ENCODE data around the gene CDK14. TPM values are rescaled to one million over a fixed set of nuclear protein-coding genes. Genes with fewer than 3 reads are reported as not detected.

The CDK14 gene
- total and polyA plus RNA-seq, 2 of the 8 experiments (the other 6 are each of a cell fraction or from before 2014, with no cell fraction given) = 5.5 to 47.3 TPM

DNA sequence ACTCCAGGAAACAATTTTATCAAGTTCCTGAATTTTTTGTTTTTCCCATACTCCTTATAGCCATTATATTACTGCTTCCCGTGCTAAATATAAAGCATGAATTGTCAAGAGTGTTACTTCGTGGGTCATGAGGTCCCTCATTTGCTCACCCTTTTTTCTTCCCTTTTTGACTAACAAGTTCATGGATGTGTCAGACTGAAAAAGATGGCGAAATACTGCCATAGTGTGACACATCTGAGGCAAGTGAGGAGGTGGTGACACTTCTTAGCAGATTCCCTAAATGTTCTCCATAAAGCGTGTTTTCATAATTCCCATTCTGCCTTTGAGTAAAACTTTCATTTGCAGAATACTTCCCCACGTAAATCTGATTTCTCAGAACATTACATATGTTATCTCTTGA, 398.5 kb downstream of the CDK14 start:
- no peak overlapping the region for H2BK5ac ChIP-seq (ENCODE audit: low read depth, low read length)
- no peak overlapping the region for H2AK5ac ChIP-seq (ENCODE audit: low read depth, low read length)
- H3K23me2 ChIP-seq (ENCODE audit: low read depth, low read length) = no peaks in the 10 kb centered on the region; the same call in 1 of the 2 replicates
- POLR2A ChIA-PET (ENCODE audit: partially characterized antibody) = no interaction called here
- no peak overlapping the region for H3K27ac ChIP-seq (ENCODE audit: low read depth, low read length)
- H3K14ac ChIP-seq (ENCODE audit: insufficient read length) = no peak overlapping the region
- 82% methylated on average over 5 of the region's 5 CpGs; no CpG with 5 or more reads in 1 of the 2 experiments for WGBS, 2 experiments (ENCODE audit: extremely low coverage in 1 of 2, insufficient coverage in 1 of 2, insufficient read length in 1 of 2, insufficient replicate concordance in 2 of 2, low coverage in 1 of 2, low lambda C conversion rate in 2 of 2, missing lambda C conversion rate in 1 of 2)
- H2AFZ ChIP-seq (ENCODE audit: low read length) = no peak overlapping the region
- H3K27me3 ChIP-seq (replicated peaks in 1 of 4; ENCODE audit: control insufficient read depth in 3 of 4, extremely low read depth in 1 of 4, insufficient read depth in 3 of 4, low read length in 3 of 4) = no peaks in the 10 kb centered on the region
- H3K23ac ChIP-seq (ENCODE audit: insufficient read length) = no peak overlapping the region
- DNase-seq (ENCODE audit: low read depth in 1 of 2, low spot score in 2 of 2) (no peak), FAIRE-seq (no peak)
- no peak overlapping the region for H3K4ac ChIP-seq (replicated peaks; ENCODE audit: insufficient read length, low read depth, low read length)
- no peaks in the 10 kb centered on the region for H3K36me3 ChIP-seq (ENCODE audit: control insufficient read depth in 2 of 4, insufficient read depth in 4 of 4, low read length in 3 of 4)
- no peaks in the 10 kb centered on the region for H3K9me3 ChIP-seq (ENCODE audit: insufficient read depth in 2 of 2, low read depth in 1 of 2, low read length in 1 of 2)
- no peak overlapping the region for H2BK15ac ChIP-seq (ENCODE audit: low read length)
- H3K79me2 ChIP-seq (ENCODE audit: control insufficient read depth in 1 of 2, insufficient read depth in 2 of 2, low read length in 2 of 2) = no peaks in the 10 kb centered on the region
- CTCF ChIA-PET (ENCODE audit: partially characterized antibody) = no interaction called here
- H3K56ac ChIP-seq (replicated peaks; ENCODE audit: insufficient read length, low read depth, low read length) = no peak overlapping the region
- H3K4me2 ChIP-seq (ENCODE audit: insufficient read depth in 1 of 2, low read depth in 2 of 2, low read length in 2 of 2) = no peak overlapping the region
- no peaks in the 10 kb centered on the region for H4K20me1 ChIP-seq (replicated peaks in 1 of 2; ENCODE audit: control insufficient read depth in 1 of 2, insufficient read depth in 2 of 2, low read length in 2 of 2)
- H2BK20ac ChIP-seq (ENCODE audit: low read length) = no peak overlapping the region
- H2BK120ac ChIP-seq (replicated peaks; ENCODE audit: low read depth, low read length) = no peak overlapping the region
- no peak overlapping the region for H4K5ac ChIP-seq (ENCODE audit: insufficient read length, low read depth, low read length)
- H3K4me1 ChIP-seq (replicated peaks in 1 of 4; ENCODE audit: control insufficient read depth in 3 of 4, insufficient read depth in 4 of 4, low read length in 3 of 4) = no peaks in the 10 kb centered on the region
- no peak overlapping the region for H4K91ac ChIP-seq (replicated peaks; ENCODE audit: insufficient read length, low read length)
- no peak overlapping the region for H3K4me3 ChIP-seq (ENCODE audit: extremely low read depth in 1 of 4, insufficient read depth in 2 of 4, low read depth in 3 of 4, low read length in 4 of 4)
- H3K79me1 ChIP-seq (ENCODE audit: low read depth, low read length) = no peaks in the 10 kb centered on the region
- no peak overlapping the region for H4K8ac ChIP-seq (ENCODE audit: extremely low read depth, insufficient read depth, low read length)
- no peak overlapping the region for H3K18ac ChIP-seq (ENCODE audit: extremely low read depth, low read length)
- H2BK12ac ChIP-seq (ENCODE audit: low read depth, low read length) = no peak overlapping the region
- H3K9ac ChIP-seq (replicated peaks in 1 of 4; ENCODE audit: extremely low read depth in 1 of 4, low read depth in 3 of 4, low read length in 3 of 4) = no peak overlapping the region
- TF ChIP-seq SAP30 (IDR thresholded peaks at IDR 0.05; ENCODE audit: insufficient read depth, insufficient replicate concordance, low read length) (no peak), RNF2 (IDR thresholded peaks at IDR 0.05; ENCODE audit: borderline replicate concordance, low read depth, low read length, missing control alignments, poor library complexity, severe bottlenecking) (no peak), CHD2 (IDR thresholded peaks at IDR 0.05; ENCODE audit: low read length) (no peak), MAFK (IDR thresholded peaks at IDR 0.05; ENCODE audit: low read depth, low read length) (no peak), POU5F1 (IDR thresholded peaks at IDR 0.05; ENCODE audit: low read depth, low read length) (no peak), EZH2 (IDR thresholded peaks at IDR 0.05; ENCODE audit: low read depth, low read length, severe bottlenecking) (no peak), GABPA (IDR thresholded peaks at IDR 0.05; ENCODE audit: borderline replicate concordance, insufficient read depth, low read length) (no peak), EP300 (IDR thresholded peaks at IDR 0.05; ENCODE audit: borderline replicate concordance in 1 of 2, low read depth in 2 of 2, low read length in 2 of 2) (no peak), KDM5A (IDR thresholded peaks at IDR 0.05; ENCODE audit: low read length) (no peak), YY1 (IDR thresholded peaks at IDR 0.05; ENCODE audit: low read depth, low read length) (no peak), FOSL1 (IDR thresholded peaks at IDR 0.05; ENCODE audit: insufficient read depth, low read depth, low read length) (no peak), SRF (IDR thresholded peaks at IDR 0.05; ENCODE audit: low read depth, low read length) (no peak), BACH1 (IDR thresholded peaks at IDR 0.05; ENCODE audit: low read length) (no peak)
- TF ChIP-seq, protein P1, sequence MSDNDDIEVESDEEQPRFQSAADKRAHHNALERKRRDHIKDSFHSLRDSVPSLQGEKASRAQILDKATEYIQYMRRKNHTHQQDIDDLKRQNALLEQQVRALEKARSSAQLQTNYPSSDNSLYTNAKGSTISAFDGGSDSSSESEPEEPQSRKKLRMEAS (IDR thresholded peaks at IDR 0.05) = no peak
